DMS53 (cell line): Measurements from ENCODE around the gene SLC6A20.

Experiments
- DNase-seq: peaks from one replicate; lab custom pipeline; 2025; lab: John Stamatoyannopoulos, UW

SLC6A20 gene

DNA sequence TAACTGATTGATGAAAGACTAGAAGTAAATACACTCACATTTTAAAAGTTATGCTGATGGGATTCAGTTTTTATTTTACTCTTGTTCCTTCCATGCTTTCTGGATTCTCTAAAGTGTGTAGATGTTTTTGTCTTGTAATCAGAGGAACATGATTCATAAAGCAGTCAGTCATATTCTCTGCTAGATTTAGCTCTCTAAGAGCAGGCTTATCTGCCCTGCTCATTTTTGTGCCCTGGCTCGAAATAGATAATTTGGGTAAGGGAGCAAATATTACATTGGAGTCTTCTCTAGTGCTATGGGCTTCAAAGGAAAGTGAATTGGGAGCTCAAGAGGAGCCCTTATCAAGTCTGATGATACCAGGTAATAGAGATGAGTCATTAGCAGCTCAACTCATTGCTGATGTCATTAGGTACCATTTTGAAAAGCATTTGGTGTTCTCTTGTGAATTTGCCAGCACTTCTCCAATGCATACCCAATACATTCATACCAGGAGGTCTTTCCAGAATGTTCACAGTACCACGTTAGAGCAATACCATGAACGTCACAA lies 79.5 kb downstream of the SLC6A20 start:
- no peak for DNase-seq

DNA sequence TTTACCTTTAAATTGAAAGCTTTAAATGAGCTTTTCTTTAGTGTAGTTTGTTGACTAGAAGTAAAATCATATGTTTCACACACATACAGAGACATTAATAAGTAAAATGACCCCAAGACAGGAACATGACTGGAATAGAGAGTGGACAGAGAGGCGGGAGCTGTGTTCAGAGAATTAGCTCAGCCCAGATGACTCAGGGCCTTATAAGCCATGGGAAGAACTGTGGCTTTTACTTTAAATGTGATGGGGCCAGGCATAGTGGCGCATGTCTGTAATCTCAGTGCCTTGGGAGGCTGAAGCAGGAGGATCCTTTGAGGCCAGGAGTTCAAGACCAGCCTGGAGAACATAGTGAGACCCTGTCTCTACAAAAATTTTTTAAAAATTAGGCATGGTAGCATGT lies 80.4 kb downstream of the SLC6A20 start:
- DNase-seq = no peak

GRCh38 chr3:45712434-45713110 lies 83.8 kb downstream of the SLC6A20 start:
- DNase-seq = no peak

DNA sequence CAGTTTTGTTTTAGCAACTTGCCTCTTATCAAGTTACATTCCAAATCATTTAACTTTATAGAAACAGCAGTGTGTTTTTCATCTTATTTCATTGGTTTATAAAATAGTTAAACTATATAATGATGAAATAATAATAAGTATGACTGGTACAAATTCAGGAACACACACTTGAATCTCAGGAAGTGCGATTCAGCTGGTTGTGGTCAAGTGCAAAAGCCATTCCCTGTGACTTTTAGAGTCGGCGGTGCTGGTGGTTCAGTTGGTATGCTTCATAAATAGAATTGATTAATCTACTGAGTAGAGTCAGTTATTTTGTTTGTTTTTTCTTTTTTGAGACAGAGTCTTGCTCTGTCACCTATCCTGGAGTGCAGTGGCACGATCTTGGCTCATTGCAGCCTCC lies 84.4 kb downstream of the SLC6A20 start:
- DNase-seq = no peak

DNA sequence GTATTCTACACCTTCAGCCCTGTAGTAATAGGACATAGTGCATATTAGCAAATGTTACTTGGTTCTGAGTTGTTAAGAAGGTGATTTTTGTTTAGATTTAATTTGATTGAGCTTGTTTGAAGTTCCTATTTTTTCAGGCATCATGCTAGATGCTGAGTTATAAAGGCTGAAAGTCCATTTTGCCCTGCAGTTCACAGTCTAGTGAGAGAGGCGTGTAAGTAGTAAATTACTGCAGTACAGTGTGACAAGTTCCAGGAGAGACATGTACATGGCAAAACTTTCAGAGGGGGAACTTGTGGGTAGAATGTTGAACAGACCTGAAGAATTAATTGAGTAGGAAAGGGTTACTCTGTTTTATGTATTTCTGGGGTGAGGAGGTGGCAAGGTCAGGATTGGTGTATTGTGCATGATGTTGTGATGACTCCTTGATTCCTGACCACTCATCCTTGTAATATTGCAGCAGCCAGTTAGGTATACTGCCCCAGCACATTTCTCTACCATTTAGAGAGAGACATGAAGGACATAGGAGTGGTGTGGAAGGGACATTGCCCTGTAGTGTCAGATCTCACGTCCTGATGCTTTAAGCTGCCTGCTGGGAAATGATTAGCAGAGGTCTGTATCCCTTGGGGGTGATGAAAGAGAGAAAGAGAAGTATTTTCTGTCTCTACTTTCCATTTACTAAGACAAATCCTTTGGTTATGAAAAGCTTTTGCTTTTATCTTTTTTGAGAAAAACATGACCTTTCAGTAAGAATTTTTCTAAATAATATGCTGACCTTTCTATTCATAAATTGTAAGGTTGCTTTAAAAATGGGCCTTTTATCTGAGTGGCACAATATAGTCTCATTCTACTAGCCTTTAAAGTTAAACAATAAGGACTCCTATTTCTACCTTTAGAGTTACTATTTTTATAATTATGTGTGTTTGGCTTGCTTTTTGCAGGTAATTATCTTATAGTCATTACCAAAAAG lies 90.2 kb downstream of the SLC6A20 start:
- no peak for DNase-seq
